Activated CD4-positive, alpha-beta T cell treated with anti-CD3 and anti-CD28 coated beads, Interleukin-10, Interleukin-2, amounts not matched to agents 100 ng/mL and 50 ng/mL, durations not matched to agents 16 hours and 8 hours (primary cell): ENCODE results near the gene VGLL4.
"Not testable (repeated sequence)": the region's sequence is repeated elsewhere in the genome, so short reads cannot be mapped to it uniquely, and the experiment has no call there.

Experiments used
- DNase-seq: peaks from one replicate; pipeline ENCODE4 v3.0.0-alpha.2; 2020

The VGLL4 gene

DNA sequence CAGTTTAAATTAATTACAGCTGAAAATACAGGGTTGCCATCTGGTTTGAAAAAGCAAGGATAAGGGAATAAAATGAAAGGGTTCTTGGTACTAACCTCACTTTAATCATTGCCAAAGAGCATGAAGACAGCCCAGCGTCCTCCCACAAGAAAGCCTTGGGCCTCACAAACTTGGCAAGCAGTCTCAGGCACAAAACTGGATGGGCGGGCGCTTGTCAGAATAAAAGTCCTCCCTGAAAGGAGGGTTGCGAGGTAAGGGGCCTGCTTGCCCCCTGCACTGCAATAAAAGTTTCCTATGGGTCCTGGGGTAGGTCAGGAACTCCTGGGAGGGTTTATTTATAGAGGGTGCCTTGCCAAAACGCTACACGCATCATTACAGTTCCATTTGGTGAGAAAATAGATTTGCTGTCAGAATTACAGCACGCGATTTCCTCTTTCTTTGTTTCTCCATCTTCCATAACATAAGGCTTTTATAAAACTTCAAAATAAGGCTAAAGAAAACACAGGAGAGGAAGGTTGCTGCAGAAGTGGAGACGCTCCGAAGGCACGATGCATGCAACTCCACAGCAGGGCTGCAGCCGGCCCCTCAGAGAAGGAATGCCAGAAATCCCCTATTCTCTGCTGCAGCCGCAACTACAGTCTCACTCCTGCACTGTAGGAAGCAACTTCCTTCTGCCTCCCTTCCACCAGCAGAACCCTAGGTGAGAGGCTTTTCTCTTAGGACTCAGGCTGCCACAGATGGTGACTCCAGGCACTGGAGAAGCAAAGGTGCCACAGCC is 61.3 kb downstream of the VGLL4 start:
- DNase-seq, result no peak

DNA sequence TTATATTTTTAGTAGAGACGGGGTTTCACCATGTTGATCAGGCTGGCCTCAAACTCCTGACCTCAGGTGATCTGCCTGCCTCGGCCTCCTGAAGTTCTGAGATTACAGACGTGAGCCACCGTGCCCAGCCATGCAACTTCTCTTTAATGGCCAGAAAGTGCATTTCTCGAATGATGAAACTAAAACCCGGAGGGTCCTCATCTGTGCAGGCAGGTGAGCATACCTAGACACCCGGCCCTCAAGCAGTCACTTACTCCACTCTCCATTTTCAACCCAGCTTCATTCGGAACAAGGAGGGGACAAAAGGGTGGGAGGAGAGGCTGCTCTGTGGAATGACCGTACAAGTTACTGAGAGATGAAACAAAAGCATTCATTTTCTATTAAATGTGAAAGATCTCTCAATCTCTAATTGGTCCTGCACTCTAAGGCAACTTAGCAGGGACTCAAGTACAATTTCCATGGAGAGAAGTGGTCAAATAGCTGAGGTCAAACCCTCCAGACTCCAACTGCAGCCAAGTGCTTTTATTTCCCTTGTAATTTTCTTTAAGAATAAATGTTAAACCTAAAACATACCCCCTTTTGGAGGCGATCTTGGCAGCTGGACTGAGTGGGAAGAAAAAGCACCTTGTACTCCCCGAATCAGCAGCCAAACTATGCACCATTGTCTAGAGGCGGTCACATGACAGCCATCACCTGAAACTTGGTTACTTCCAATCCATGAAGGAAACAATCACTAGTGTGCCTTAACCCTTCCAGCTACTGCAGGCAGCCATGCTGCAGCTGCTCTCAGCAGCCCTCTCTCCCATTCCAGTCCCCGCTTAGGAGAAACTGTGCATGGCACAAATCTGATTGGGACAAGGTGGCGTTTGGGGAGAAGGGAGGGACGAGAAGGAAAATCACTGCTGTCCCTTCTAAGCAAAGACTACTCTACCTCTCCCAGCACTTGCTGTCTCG is 62.2 kb downstream of the VGLL4 start:
- no peak for DNase-seq

DNA sequence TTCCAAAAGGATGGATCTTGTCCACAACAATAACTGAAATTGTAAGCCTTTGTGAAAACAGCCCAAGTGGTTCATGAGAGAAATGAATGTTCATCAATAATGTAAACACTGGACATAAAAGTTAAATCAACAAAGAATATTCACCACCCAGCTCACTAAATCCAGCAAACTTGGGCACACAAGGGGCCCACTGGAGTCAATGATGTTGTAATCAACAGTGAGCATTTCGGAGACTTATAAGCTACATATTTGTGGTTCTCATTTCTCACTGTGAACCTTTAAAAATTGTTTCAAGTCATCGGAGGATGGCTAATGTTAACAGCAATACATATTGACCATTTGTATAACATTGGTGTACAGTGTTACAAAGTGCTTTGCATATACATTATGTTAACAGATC is 63.1 kb downstream of the VGLL4 start:
- no peak for DNase-seq

DNA sequence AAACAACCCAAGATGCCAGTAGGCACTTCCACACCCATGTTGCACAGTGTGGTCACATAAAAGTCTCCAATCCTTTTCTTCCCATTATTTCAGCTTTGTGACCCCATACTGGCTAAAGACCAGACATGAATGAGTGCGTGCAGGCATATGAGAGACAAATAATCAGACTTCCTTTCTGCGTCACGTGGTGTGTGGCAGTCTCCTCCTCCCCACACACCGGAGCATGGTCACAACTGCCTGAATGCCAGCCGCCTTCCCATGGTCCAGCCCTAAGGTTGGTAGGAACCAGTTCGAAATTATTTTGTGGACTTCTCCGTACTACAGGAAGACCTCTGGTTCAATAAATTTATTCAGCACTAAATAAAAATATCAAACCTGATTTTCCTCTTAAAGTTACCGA is 65.5 kb downstream of the VGLL4 start:
- no peak for DNase-seq

DNA sequence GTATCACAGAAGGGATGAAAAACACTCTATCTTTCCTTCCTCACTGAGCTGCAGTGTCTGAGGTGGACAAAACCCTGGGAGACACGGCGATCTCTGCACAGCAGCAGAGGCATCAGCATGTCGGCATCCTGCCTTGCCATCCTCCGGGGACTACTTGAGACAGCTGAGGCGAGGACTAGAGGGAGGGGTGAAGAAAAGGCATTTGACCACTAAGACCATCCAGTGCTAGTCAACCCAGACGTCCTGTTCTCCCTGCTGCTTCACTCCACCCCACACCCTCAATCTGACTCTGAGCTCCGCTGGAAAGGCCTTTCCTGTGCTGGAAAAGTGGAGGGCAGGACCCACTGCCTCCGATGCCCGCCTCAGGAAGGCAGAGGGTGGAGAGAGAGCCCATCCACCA is 67.3 kb downstream of the VGLL4 start:
- no peak for DNase-seq

DNA sequence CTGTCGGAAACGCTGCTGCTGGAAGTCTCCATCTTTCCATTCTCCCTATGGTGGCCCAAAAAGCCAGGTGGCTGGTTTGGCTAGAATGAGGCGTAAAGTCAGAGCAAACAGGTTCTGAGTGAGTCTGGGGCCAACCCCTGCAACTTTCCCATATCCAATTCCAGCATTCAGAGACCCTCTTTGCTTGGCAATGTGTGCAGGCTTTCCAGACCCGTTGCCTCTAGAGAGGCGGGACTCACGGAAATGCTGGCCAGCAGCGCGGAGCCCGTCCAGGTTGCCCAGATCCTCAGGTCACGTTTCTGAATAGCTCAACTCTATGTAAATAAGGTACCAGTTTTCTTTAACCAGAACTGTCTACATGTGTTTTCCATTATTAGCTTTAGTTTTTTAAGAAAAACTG is 68.0 kb downstream of the VGLL4 start:
- DNase-seq, result no peak

DNA sequence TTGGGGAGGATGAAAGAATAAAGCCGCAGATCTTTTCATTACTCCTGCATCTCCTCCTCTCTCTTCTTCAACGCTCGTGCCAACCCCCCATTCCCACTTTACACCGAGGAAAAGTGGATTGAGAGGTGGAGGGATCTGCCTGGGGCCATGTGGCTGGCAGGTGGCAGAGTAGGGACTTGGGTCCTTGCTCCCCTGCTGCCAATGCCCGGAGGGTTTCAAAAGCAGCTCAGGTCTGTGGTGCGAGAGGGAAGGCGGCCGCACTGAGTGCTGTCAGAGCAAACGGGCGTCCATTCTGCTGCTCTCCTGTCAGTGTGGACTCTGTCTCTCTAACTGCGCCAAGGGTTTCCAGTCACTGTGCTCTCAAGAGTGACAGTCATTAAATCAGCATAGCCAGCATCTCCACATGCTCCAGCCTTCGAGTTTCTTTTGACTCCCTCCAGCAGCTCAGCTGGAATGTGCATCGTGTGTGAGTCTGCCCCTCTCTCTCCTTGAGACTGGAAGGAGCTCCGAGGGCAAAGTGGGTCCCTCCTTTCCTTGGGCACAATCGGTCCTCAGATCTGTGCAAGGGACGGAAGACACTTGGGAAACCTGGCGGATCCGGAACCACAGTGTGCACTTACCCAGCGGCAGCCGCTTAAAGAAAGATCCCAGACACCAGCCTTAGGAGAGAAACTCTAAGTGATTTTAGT is 68.6 kb downstream of the VGLL4 start:
- DNase-seq, result no peak

DNA sequence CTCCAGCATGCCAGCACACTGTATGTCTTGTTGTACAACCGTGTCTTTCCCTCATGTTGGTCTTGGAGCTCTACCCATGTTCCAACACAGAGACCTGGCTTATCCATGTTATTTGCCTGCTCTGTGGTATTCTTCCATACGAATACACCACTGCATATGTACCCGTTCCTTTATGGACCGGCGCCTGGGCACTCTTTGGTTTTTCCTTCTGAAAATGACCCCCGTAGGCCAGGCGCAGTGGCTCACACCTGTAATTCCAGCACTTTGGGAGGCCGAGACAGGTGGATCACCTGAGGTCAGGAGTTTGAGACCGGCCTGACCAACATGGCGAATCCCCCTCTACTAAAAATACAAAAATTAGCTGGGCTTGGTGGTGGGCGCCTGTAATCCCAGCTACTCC is 71.1 kb downstream of the VGLL4 start:
- DNase-seq, result not testable (repeated sequence)

DNA sequence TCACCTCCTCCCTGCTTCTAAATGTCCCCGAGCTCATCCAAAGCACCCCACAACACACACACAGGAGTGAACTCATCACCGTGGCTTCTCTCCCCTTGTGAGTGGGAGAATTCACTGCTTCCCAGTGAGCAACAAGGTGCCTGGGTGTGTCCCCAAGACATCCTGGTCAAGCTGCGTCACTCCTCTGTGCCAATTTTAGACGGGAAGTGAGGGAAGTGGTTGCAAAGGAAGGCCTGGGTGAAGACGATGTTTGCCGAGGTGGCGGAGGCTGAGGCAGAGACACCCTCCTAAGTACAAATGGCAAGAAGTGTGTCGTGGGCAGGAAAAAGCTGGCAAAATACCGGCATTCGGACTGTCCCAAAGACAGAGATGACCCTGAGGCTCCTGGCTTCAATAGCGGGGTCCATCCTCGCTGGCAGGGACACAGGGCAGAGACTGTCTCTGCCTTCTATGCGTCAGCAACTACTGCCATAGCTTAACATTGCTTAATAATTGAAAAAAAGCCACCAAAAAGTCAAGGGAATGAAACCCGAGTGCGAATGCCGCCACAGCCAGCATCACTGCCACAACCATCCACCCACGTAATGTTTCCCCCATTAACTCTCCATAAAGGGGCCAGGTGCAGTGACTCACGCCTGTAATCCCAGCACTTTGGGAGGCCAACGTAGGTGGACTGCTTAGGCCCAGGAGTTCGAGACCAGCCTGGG is 72.8 kb downstream of the VGLL4 start:
- DNase-seq, result no peak

DNA sequence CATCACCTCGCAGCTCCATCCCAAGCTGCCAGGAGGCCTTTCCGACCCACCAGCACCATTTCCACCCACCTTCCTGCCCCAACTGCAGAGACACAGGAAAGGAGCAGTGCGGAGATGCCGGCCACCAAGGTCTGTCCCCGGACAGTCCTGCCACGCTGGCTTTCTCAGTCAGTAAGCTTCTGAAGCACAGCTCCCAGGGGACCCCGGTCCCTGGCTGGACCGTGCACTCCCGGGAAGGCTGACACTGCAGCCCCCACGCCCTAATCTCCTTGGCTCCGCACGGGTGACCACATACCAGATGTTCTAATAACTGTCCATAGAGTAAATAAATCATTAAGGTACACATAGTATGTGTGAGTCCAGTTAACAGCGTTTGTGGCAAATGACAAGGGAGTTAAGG is 73.5 kb downstream of the VGLL4 start:
- DNase-seq, result no peak

DNA sequence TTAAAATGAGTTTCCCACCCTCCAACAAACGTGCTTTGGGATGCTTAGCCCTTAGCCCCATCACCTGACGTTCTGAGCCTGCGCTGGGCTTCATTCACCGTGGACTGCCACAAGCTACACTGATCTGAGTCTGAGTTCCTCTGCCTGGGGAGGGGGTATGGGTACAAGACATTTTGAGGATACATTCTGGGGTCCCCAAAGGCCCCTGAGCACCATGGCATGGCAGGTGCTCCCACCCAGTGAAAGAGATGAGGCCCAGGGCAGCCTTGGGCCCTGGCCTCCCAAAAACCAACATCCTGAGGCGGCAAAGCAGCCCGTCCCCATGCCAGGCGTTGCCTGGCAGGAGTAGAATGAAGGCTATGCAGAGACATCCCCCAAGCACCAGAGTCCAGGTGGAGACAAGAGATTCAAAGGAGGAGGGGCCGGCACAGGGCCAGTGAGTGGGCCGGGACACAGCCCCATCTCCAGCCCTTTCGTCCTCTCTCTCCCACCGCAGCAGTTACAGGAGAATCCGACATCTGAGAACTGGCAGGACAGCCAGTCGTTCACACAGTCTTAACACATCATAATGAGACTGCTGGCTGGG is 74.5 kb downstream of the VGLL4 start:
- DNase-seq, result no peak

DNA sequence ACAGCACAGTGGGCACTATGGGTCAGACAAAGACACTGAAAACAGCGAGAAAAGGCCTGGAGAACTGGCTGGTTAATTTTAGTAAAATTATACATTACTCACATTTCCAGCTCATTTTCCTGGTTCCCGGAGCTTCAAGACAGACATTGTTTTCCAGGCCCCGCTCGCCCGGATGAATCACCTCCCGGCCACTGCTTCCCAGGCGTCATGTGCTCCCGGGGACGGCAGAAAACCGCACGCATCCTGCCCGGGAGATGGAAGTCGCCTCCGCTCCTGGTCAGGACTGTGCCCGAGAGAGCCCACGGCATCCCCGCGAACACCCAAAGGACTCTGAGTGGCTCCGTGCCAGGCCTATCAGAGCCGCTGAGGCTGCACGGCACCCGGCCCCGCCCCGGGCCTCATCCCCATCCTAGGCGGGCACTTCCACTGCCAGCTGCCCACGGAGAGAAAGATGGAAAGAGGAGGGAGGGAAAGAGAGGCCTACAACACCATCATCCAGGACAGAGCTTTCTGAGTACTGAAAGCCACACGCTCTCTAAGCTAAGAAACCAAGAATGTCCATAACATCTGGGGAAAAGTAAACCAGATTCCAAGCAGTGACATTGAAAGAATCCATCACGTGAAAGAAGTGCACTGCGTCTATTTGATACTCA is 75.1 kb downstream of the VGLL4 start:
- no peak for DNase-seq

DNA sequence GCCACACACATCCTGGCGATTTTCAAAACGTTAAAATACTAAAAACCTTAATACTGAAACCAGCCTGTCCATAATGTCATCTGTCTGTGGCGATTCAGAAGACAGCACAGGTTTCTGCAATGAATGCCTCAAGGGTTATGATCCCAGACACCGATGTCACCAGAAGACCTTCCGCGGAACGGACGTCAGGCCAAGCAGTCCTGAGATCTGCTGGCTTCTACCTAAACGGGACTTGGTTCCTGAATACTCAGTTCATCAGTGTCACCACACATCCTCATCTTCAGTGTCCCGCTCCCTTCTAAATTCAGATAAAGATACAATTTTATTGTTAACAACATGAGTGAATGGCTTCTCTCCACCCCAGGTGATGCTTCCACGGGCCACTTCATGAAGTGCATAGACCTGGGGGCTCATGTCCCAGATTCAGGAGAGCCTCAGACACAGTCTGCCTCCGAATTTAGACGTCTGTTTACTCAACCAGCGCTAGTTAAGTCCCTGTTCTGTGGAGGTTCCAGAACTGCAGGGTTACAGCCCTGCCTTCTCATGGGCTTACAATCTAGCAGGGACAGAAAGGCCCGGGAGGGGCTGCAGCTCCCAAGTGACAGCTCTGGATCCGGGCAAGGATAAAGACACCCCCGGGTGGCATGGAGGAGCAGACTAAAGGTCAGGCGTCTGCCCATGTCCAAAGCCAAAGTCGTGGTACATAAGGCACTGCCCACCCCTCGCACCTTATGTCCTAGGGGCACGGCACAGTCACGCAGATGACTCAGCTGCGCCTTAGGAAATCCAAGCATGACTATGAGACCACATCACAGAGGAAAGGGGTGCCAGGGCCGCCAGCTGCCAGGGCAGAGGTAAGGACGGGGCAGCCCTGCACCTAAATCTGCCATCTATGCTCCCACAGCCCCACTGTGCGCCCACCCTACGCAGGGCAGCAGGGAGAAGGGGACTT is 75.9 kb downstream of the VGLL4 start:
- no peak for DNase-seq

DNA sequence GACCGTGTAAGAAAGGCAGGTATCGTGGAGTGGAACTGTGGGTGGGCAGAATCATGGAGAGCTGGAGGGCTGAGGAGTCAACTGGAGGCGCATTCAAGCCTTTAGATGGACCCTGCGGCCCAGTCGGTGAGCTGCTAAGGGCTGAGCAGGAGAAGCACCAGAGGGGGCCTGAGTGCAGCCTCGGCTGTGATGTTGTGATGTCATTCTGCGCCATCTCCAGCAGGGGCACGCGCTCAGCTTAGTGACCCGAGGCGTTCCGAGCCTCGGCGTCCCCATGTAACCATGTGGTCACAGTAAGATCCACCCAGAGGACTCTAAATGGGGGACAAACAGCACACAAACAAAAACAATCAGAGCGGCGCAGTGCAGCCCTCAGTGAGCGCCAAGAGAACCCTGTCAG is 76.8 kb downstream of the VGLL4 start:
- no peak for DNase-seq

DNA sequence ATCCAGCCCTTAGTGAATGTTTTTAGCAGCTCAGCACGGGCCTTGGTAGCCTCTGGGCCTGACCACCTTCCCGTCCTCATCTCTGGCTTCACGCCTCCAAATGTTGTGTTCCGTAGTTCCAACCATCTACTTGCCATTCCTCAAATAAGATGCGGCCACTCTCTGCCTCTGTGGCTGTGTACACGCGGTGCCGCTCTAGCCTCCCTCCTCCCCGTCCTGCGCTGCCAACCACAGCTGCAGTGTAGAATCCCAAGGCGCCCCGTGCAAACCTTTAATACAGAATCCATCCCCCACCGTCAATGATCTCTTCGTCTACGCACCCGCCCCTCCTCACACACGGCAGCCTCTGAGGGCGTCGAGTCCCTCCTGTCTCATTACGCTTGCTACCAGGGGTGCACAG is 77.2 kb downstream of the VGLL4 start:
- DNase-seq, result no peak

DNA sequence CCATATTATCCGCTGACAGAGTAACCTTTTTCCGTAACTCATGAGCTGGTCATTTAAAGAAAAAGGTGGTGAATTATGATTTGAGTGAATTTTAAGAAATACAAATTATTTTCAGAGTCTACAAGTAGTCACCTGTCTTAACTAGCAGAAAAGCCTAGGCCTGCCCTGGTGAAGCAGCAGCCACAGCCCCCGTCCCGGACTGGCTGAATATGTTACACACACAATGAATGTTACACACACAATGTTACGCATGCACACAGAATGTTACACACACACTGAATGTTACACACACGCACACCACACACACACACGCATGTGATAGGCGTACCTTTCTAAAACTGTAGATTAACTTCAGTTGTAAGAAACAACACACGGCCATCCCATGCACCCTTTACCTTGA is 77.8 kb downstream of the VGLL4 start:
- DNase-seq, result no peak

DNA sequence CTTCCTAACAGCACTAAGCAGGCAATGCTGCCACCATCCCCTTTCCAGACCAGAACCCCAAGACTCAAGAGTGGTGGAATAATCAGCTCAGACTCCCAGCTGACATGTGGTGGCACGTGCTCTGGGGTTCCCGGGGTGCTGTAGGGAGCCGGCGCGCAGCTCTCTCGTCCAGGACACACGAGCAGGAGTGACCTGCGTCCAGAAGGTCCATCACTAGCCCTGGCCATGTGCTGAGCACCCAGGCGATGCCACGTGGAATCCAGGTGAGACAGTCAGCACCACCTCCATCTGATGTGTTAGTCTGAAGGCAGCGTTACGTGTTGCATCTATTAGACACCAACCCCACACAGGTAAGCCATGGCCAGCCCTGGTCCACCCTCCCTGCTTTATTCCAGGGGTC is 78.2 kb downstream of the VGLL4 start:
- DNase-seq, result no peak

DNA sequence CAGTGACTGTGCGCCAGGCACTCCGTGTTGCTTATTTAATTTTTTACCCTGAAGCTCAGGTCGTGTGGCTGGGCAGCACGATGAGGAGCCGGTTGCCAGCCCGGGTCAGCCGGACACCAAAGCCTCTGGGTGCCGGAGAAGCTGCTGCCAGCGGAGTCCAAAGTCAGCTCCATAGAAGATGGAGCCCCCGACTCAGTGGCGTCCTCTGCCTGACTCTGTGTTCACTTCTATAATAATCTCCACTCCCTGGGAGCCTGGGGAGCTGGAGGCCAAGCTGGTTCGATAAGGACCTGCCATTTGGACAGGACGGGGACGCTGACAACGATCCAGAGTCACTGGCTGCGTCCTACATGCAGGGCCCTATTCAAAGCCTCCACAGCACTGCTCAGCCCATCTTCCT is 78.6 kb downstream of the VGLL4 start:
- no peak for DNase-seq

DNA sequence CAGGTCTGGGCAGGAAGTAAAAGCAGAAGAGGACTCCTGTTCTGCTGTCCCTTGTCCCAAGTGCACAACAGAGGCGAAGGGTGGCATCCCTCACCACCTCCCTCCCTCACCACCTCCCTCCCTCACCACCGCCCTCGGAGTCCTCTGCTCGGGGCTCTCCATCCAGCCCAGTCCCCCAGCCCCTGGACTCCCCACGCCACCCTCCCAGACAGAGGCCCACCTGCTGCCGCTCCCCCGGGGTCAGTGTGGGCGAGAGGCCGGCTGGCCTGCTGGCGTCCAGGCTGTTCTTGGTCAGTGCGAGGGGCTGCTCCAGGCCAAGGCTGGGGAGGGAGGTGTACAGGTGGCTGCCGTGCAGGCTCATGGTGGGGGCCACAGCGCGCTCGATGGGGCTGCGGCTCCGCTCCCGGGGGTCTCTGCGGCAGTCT is 79.1 kb downstream of the VGLL4 start:
- DNase-seq, result no peak

DNA sequence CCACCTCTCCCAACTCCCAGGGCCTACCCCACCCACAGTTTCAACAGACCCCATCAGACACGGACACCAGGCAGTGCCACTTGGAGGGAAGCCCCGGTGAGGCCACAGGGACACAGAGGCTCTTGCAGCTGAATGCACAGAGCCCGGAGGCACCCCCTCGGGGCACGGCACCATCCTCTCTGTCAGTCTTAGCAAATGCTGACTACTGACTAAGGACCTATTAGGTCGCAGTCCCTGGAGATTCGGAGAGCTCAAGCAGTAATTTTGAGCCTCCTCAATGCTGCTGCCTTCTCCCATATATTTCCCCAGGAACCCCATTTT is 79.9 kb downstream of the VGLL4 start:
- no peak for DNase-seq
